GM12801 (cell line): ENCODE data around the gene ERGIC1.

Source experiments
- CTCF ChIP-seq: IDR thresholded peaks from one replicate; pipeline ENCODE4 v1.5.1; 2011; ENCODE audit warnings: control low read depth; ENCODE audit not compliant: insufficient read length; ENCODE audit errors: extremely low read depth

The ERGIC1 gene

GRCh38 chr5:172956936-172957335, 122.9 kb downstream of the ERGIC1 start:
- no peak for TF ChIP-seq CTCF

- TF ChIP-seq CTCF: no peak
Observed at GRCh38 chr5:172957458-172957857, 123.4 kb downstream of the ERGIC1 start.

GRCh38 chr5:172958331-172959046, 124.4 kb downstream of the ERGIC1 start:
- TF ChIP-seq CTCF: no peak

GRCh38 chr5:172959824-172960799, 126.1 kb downstream of the ERGIC1 start:
- TF ChIP-seq CTCF: no peak

GRCh38 chr5:172969921-172970320, 135.9 kb downstream of the ERGIC1 start:
- no peak for TF ChIP-seq CTCF

- no peak for TF ChIP-seq CTCF
Observed at GRCh38 chr5:172971482-172971881, 137.4 kb downstream of the ERGIC1 start.

GRCh38 chr5:172972552-172972951, 138.5 kb downstream of the ERGIC1 start:
- no peak for TF ChIP-seq CTCF
